Neural cell (in vitro differentiated cells): ENCODE data around the gene ACVR1. TPM values are rescaled to one million over a fixed set of nuclear protein-coding genes. Genes with fewer than 3 reads are reported as not detected.

Experiments used
- H2AFZ ChIP-seq: fragments of 200-600, 300-800 bp; sonication (generic), shearing (Covaris generic); 2 replicates; pipeline ENCODE4 v1.6.0; 2014; ENCODE audit warnings: low read depth, mild to moderate bottlenecking, antibody characterized with exemption, low read length, moderate library complexity
- H3F3A ChIP-seq: fragments of 200-600 bp; shearing (Covaris generic); 2 replicates; pipeline ENCODE4 v1.6.1; 2016; ENCODE audit warnings: mild to moderate bottlenecking, moderate library complexity, mixed read lengths, antibody characterized with exemption, low read length; ENCODE audit not compliant: insufficient read depth, poor library complexity, severe bottlenecking
- H3K27ac ChIP-seq: fragments of 200-600, 300-800 bp; sonication (generic), shearing (Covaris generic); 2 replicates; pipeline ENCODE4 v1.5.1; 2014; ENCODE audit warnings: mild to moderate bottlenecking, low read length, moderate library complexity
- H3K27me3 ChIP-seq: fragments of 300-800, 200-600 bp; sonication (generic), shearing (Covaris generic); 2 replicates; pipeline ENCODE4 v1.6.0; 2014; ENCODE audit warnings: mild to moderate bottlenecking, low read depth, low read length, moderate library complexity; ENCODE audit not compliant: insufficient read depth
- H3K36me3 ChIP-seq: fragments of 300-800, 200-600 bp; sonication (generic), shearing (Covaris generic); 2 replicates; pipeline ENCODE4 v1.5.1; 2014; ENCODE audit warnings: mild to moderate bottlenecking, antibody characterized with exemption, low read length, moderate library complexity; ENCODE audit not compliant: insufficient read depth
- H3K4me2 ChIP-seq: fragments of 300-800, 200-600 bp; sonication (generic), shearing (Covaris generic); 2 replicates; pipeline ENCODE4 v1.6.0; 2014; ENCODE audit warnings: mild to moderate bottlenecking, low read length
- H3K4me3 ChIP-seq: fragments of 300-800, 200-600 bp; sonication (generic), shearing (Covaris generic); 2 replicates; pipeline ENCODE4 v1.5.1; 2014; ENCODE audit warnings: mild to moderate bottlenecking, low read length, moderate library complexity
- H3K79me2 ChIP-seq: fragments of 200-600 bp; shearing (Covaris generic); replicated peaks from 2 replicates; pipeline ENCODE4 v1.6.0; 2014; ENCODE audit warnings: mild to moderate bottlenecking, low read length, moderate library complexity; ENCODE audit not compliant: insufficient read depth
- H3K9ac ChIP-seq: fragments of 300-800, 200-600 bp; sonication (generic), shearing (Covaris generic); 2 replicates; pipeline ENCODE4 v1.6.1; 2016; ENCODE audit warnings: mild to moderate bottlenecking, low read length, mixed read lengths
- H3K9me2 ChIP-seq: fragments of 200-600 bp; shearing (Covaris generic); 2 replicates; pipeline ENCODE4 v1.6.1; 2016; ENCODE audit warnings: mild to moderate bottlenecking, low read length, mixed read lengths; ENCODE audit not compliant: insufficient read depth
- H3K9me3 ChIP-seq: fragments of 200-600, 300-800 bp; sonication (generic), shearing (Covaris generic); 2 replicates; pipeline ENCODE4 v1.6.1; 2016; ENCODE audit warnings: mild to moderate bottlenecking, mixed run types, low read length, moderate library complexity, mixed read lengths
- H4K20me1 ChIP-seq: fragments of 200-600 bp; shearing (Covaris generic); 2 replicates; pipeline ENCODE4 v1.6.1; 2016; ENCODE audit warnings: mild to moderate bottlenecking, mixed run types; ENCODE audit not compliant: insufficient read depth
- CTCF ChIP-seq: fragments of 450-650 bp; IDR thresholded peaks from 2 replicates; pipeline ENCODE4 v1.5.1; 2014; ENCODE audit warnings: antibody characterized with exemption, mild to moderate bottlenecking, moderate library complexity; ENCODE audit not compliant: poor library complexity, severe bottlenecking
- EZH2 ChIP-seq: fragments of 200-600, 300-800 bp; shearing (Covaris generic), sonication (generic); IDR thresholded peaks from 2 replicates; pipeline ENCODE4 v1.6.1; 2014; ENCODE audit warnings: antibody characterized with exemption, low read length, borderline replicate concordance, mild to moderate bottlenecking; ENCODE audit not compliant: insufficient read depth, poor library complexity, severe bottlenecking
- MXI1 ChIP-seq: fragments of 450-650 bp; conservative IDR thresholded peaks from 2 replicates; pipeline ENCODE4 v1.6.1; 2014; ENCODE audit warnings: antibody characterized with exemption, mild to moderate bottlenecking; ENCODE audit not compliant: poor library complexity, severe bottlenecking
- RAD21 ChIP-seq: fragments of 450-650 bp; conservative IDR thresholded peaks from 2 replicates; pipeline ENCODE4 v1.6.1; 2014; ENCODE audit warnings: antibody characterized with exemption, mild to moderate bottlenecking, moderate library complexity
- REST ChIP-seq: IDR thresholded peaks from 2 replicates; pipeline ENCODE4 v1.6.1; 2012; ENCODE audit warnings: borderline replicate concordance
- SMC3 ChIP-seq: fragments of 450-650 bp; conservative IDR thresholded peaks from 2 replicates; pipeline ENCODE4 v1.6.1; 2014; ENCODE audit warnings: antibody characterized with exemption, mild to moderate bottlenecking, moderate library complexity; ENCODE audit not compliant: poor library complexity
- TAF1 ChIP-seq: IDR thresholded peaks from 2 replicates; pipeline ENCODE4 v1.6.1; 2012; ENCODE audit warnings: low read depth
- polyA plus RNA-seq: library from polyadenylated mRNA; depleted of rRNA; stranded (reverse); fragments of >200 nt; gene quantifications from 2 replicates; pipeline ENCODE4 v1.2.3, GENCODE V29; 2014

ACVR1 gene
- polyA plus RNA-seq, 1 donor from 2014 or later, result 4.0 TPM

GRCh38 chr2:157771234-157771633 lies 104.9 kb downstream of the ACVR1 start:
- Histone ChIP-seq H3K4me2 (no peak overlapping the region), H3K36me3 (no peaks in the 10 kb centered on the region)

GRCh38 chr2:157769856-157770255 lies 106.3 kb downstream of the ACVR1 start:
- H3F3A ChIP-seq, result no peaks in the 10 kb centered on the region
- no peaks in the 10 kb centered on the region for H3K9me2 ChIP-seq
- H2AFZ ChIP-seq, result no peak overlapping the region
- peaks cover 10% of the 10 kb centered on the region for H3K36me3 ChIP-seq
- H3K79me2 ChIP-seq, result no peaks in the 10 kb centered on the region
- H3K9ac ChIP-seq, result no peak overlapping the region
- no peaks in the 10 kb centered on the region for H4K20me1 ChIP-seq
- no peak overlapping the region for H3K27ac ChIP-seq
- H3K27me3 ChIP-seq, result no peaks in the 10 kb centered on the region
- no peaks in the 10 kb centered on the region for H3K9me3 ChIP-seq
- no peak for TF ChIP-seq EZH2
- no peak for TF ChIP-seq REST
- TF ChIP-seq MXI1, result no peak
- no peak overlapping the region for H3K4me3 ChIP-seq
- no peak overlapping the region for H3K4me2 ChIP-seq

More at GRCh38 chr2:157771234-157771633, 104.9 kb downstream of the ACVR1 start:
- H3K4me3 ChIP-seq, result no peak overlapping the region
- no peaks in the 10 kb centered on the region for H4K20me1 ChIP-seq
- no peaks in the 10 kb centered on the region for H3F3A ChIP-seq
- no peaks in the 10 kb centered on the region for H3K9me3 ChIP-seq
- H3K27me3 ChIP-seq, result no peaks in the 10 kb centered on the region
- no peaks in the 10 kb centered on the region for H3K9me2 ChIP-seq
- TF ChIP-seq MXI1, result no peak
- TF ChIP-seq RAD21, result no peak
- TF ChIP-seq SMC3, result no peak
- H3K27ac ChIP-seq, result no peak overlapping the region
- H3K9ac ChIP-seq, result no peak overlapping the region
- H3K79me2 ChIP-seq, result no peaks in the 10 kb centered on the region
- no peak overlapping the region for H2AFZ ChIP-seq

- TF ChIP-seq CTCF, result no peak
- TF ChIP-seq REST, result no peak
- no peak for TF ChIP-seq TAF1
- TF ChIP-seq EZH2, result no peak
- no peaks in the 10 kb centered on the region for H3K9me3 ChIP-seq
These were observed 111.7 kb downstream of the ACVR1 start for GRCh38 chr2:157764386-157764785.

More at GRCh38 chr2:157764386-157764785, 111.7 kb downstream of the ACVR1 start:
- Histone ChIP-seq H3K4me3 (no peak overlapping the region), H3K9ac (no peak overlapping the region), H3F3A (no peaks in the 10 kb centered on the region), H3K27ac (no peak overlapping the region), H3K9me2 (no peaks in the 10 kb centered on the region), H4K20me1 (no peaks in the 10 kb centered on the region), H3K79me2 (no peaks in the 10 kb centered on the region), H3K4me2 (no peak overlapping the region), H3K36me3 (peaks cover 10% of the 10 kb centered on the region), H3K27me3 (no peaks in the 10 kb centered on the region), H2AFZ (no peak overlapping the region)
